GM19193 (cell line): ENCODE data around the gene IGF1.

Experiments
- POLR2A ChIP-seq: IDR thresholded peaks from 4 replicates; pipeline ENCODE4 v1.6.1; 2011; ENCODE audit not compliant: insufficient read depth, insufficient read length; ENCODE audit errors: extremely low read depth

Gene IGF1

DNA sequence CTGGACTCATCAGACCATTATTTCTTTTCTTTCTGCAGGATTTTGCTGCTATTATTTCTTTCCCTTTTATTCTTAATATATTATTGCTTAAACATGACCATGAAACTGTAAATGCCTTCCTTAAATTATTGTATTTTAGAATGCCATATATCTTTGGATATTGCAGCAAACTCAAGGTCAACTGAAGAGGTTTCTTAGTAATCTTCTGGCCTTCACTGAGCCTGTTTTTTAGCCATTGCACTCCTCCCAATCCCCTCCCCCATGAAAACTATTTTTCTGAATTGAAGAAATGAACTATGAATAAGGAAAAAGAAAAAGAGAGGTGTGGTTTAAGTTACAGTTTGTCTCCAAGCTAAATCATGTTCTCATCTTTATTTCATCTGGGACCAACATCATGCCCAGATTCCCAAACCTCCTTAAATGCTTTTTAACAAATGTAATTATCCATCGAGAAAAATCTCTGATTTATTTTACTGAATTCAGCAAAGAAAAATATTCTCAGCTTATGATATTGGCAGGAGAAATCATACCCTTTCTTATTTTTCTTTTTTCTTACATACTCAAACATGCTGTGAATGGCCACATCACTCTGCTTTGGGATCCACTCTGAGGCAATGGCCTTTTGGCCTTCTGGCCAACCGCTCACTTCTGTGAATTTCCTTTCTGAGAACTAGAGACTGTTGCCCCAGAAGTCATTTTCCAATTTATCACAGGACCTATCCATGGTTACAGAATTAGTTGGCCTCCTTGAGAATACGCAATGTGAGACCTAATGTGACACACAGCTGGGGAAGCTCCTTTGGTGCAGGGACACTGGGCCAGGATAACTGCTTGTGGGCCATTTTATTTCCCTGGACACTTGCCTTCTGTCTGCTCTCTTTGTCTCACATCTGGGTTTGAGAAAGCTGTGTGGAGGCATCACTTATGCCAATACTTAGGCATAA is 50.9 kb downstream of the IGF1 start:
- no peak for TF ChIP-seq POLR2A

- TF ChIP-seq POLR2A = no peak
These were observed 52.8 kb downstream of the IGF1 start for GRCh38 chr12:102427543-102427941.

GRCh38 chr12:102426599-102427542 is 53.5 kb downstream of the IGF1 start:
- no peak for TF ChIP-seq POLR2A

DNA sequence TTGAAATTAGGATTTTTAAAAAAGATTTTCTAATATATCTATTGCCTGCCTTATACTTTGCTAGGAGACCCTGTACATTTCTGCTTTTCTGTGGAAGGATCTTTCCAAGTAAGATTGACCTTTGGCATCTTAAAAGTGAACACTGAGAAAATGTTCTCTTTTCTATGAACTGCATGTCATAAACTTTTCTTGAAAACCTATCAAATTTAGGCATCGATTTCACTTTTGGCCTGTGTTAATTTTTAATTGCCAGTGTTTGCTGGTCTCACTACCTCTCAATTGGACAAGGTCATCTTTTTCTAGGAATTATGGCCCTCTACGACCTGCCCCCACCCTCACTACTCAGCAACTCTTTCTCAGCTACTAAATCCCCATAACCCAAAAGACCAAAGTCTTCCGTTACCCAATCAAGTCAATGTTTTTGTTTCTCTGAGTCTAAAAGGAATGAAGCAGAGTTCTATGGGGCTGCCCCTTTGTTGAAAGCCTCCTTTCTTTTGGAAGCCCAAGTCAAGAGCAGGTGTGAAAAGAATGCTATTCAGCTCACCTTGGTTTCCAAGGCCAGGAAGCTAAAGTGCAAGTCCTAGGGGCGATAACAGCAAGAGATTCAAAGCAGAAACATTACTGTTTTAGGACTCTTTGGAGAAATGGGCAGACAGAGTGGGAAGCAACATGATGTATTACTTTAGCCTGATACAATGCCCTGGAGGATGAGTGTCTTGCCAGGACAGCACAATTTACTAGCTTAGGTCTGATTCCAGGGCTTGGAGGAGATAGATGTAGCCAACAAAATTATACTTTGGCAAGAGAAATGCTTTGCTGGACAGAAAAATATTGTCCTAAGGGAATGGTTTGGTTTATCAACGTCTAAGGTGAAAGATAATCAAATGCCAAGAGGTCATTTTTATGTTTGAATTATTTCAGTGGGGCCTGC is 55.0 kb downstream of the IGF1 start:
- TF ChIP-seq POLR2A = no peak

DNA sequence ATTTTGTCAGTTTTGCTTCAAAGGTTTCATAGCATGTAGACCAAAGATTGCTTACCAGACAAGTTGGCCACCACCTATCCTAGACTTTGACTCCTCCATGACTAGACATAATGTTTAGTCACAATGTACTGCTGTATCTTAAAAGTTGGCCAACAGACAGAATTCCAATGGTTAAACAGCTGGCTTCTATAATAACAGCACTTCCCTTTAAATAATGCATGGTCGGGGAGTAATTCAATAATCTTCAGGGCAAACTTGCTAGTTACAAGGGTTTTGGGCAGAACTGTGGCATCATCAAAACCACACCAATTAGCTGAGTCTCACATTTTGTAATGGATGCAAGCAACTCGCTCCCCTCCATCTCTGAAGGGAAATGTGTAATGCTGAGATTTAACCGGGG is 56.9 kb downstream of the IGF1 start:
- no peak for TF ChIP-seq POLR2A

- no peak for TF ChIP-seq POLR2A
These were observed 58.4 kb downstream of the IGF1 start for GRCh38 chr12:102421802-102422583.

- TF ChIP-seq POLR2A = no peak
These were observed 61.1 kb downstream of the IGF1 start for GRCh38 chr12:102419094-102419764.

DNA sequence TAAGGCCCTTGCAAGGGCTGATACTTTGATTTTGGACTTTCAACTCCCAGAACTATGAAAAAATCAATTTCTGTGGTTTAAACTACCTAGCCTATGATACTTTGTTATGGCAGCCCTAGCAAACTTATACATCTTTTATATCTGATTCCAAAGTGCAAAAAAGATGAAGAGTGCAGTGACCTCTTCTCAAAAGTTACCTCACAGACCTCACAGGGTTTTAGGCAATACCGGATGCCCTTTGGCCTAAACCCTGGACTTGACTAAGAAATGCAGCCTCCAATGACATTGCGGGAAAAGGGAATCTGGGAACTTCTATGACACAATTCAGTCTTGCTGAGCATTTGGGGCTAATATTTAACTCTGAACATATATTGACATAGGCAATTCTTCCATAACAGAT is 63.3 kb downstream of the IGF1 start:
- TF ChIP-seq POLR2A = no peak

GRCh38 chr12:102415515-102415914 is 64.8 kb downstream of the IGF1 start:
- no peak for TF ChIP-seq POLR2A

GRCh38 chr12:102413396-102413795 is 67.0 kb downstream of the IGF1 start:
- no peak for TF ChIP-seq POLR2A

DNA sequence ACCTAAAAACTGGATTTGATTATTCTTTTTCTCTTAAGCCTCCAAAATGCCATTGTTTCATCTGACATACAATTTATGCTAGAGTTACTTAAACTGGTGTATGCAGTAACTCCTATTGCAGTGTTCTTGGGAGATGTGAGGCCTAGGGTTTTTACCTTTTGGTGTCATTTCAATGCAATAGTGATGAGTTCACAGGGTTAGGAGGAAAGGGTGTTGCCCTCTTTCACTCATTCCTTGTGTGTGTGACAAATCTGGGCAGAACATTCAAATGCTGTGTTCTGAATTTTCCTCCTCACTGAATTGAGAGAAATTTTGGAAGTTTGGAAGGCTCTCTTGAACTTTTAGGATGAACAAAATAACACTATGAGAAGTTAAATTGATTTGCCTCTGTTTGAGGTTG is 69.9 kb downstream of the IGF1 start:
- TF ChIP-seq POLR2A = no peak

- TF ChIP-seq POLR2A = no peak
These were observed 71.7 kb downstream of the IGF1 start for GRCh38 chr12:102408487-102409297.
